Adipocyte (in vitro differentiated cells): ENCODE data around the gene BTBD9.

Experiments
- DNase-seq: peaks from one replicate; pipeline ENCODE4 v3.0.0-alpha.2; 2015; ENCODE audit warnings: low read depth
- H3K27me3 ChIP-seq: replicated peaks from 2 replicates; pipeline ENCODE4 v1.7.0; 2013; ENCODE audit warnings: mild to moderate bottlenecking, low read length, moderate library complexity; ENCODE audit not compliant: control insufficient read depth, insufficient read depth
- H3K36me3 ChIP-seq: 2 replicates; pipeline ENCODE4 v1.7.0; 2013; ENCODE audit warnings: low read length, mild to moderate bottlenecking, moderate library complexity; ENCODE audit not compliant: control insufficient read depth, insufficient read depth, severe bottlenecking
- H3K4me1 ChIP-seq: 2 replicates; pipeline ENCODE4 v1.7.0; 2013; ENCODE audit warnings: mild to moderate bottlenecking, low read length, moderate library complexity; ENCODE audit not compliant: control insufficient read depth, insufficient read depth
- H3K4me3 ChIP-seq: 2 replicates; pipeline ENCODE4 v1.7.0; 2013; ENCODE audit warnings: mild to moderate bottlenecking, low read length, moderate library complexity
- H3K9ac ChIP-seq: 2 replicates; pipeline ENCODE4 v1.7.0; 2013; ENCODE audit warnings: mild to moderate bottlenecking, low read length, moderate library complexity
- H3K9me3 ChIP-seq: 2 replicates; pipeline ENCODE4 v1.7.0; 2013; ENCODE audit warnings: mild to moderate bottlenecking, low read length, moderate library complexity; ENCODE audit not compliant: control insufficient read depth

Gene BTBD9

DNA sequence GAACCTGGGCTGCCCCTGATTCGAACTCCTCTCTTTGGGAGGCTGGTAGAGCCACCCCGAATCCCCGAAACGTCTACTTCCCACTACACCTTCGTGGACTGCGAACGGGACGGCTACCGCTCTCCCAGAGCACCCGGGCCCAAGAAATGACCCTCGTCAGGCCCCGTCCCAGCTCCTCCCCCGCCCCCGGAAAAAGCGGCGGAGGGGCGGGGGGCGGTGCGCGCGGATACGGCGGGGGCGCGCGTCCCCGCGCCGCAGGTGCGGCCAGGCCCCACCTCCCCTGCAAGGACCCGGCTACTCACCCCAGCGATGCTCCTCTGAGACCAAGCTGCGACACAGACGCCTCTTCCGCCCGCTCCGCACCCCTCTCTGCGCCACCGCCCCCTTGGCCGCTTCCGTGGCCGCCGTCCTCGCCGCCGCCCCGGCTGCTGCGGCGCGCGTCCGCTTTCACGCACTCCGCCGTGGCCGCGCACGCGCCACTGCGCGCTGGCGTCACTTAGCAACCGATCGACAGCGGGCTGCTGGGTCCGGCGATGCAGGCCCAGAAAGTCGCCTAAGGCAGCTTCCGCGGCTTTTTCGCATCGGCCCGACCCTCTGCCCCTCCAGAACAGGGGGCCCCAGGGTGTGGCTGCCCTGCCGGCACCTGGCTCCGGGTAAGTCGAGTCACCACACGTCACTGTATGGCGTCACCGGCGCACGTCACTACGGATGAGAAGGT lies at the start of gene BTBD9:
Gene BTBD9, minus strand, starts transcription at position 432 of the 718 bp plus-strand sequence.
- H3K9me3 ChIP-seq: no peaks in the 10 kb centered on the region
- H3K27me3 ChIP-seq: no peaks in the 10 kb centered on the region
- H3K9ac ChIP-seq: peak within 1 kb of the TSS; percentile 94

DNA sequence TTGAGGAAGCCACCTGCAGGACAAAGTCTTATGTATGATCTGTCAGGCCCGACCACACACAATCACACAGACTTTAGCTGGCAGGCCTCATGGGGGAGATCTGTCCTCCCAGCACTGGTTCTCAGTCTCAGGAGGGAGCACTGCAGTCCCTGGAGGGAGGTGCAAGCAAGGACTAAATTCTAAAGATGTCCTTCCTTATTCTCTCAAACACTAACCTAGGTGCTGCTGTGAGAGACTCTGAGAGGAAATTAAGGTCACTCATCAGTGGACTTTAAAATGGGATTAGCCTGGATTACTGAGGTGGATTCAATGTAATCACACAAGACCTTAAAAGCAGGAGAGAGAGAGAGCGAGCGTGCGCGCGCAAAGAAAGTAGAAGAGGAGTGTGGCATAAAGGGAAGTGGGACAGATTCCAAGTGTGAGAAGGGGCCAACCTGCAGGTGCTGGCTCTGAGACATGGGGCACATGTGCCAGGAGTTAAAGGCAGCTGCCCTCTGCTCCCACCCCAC lies 48.9 kb upstream of the BTBD9 start:
- Histone ChIP-seq H3K36me3 (peaks cover 12% of the 10 kb centered on the region), H3K9me3 (no peaks in the 10 kb centered on the region), H3K4me3 (no peak overlapping the region), H3K9ac (no peak overlapping the region), H3K4me1 (peaks cover 17% of the 10 kb centered on the region), H3K27me3 (no peaks in the 10 kb centered on the region)
- no peak for DNase-seq

More for the DNA sequence above, at the start of gene BTBD9:
- H3K4me3 ChIP-seq: peak within 1 kb of the TSS; percentile 93
- DNase-seq: peak; percentile 93
- H3K36me3 ChIP-seq: no peaks in the 10 kb centered on the region
- H3K4me1 ChIP-seq: peaks cover 9% of the 10 kb centered on the region

DNA sequence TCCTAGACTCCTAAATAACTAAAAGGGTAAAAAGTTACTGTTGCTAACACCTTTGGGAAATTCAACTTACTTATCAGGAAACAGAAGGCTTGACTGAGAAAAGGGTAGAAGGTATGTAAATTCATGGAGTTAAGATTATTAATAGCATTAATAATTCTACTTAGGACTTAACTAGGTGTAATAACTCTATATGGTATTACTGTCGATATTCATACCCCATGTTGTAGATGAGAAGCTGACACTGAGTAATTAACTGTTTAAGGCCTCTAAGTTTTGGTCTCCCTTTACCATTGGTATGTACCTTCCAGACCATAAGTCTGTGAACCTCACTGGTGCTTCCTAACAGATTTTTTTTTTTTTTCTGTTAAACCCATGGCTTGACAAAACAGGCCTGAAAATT lies 47.8 kb upstream of the BTBD9 start:
- H3K27me3 ChIP-seq: no peaks in the 10 kb centered on the region
- H3K4me3 ChIP-seq: no peak overlapping the region
- H3K9ac ChIP-seq: no peak overlapping the region
- no peaks in the 10 kb centered on the region for H3K9me3 ChIP-seq
- peaks cover 21% of the 10 kb centered on the region for H3K36me3 ChIP-seq
- no peak for DNase-seq
- peaks cover 17% of the 10 kb centered on the region for H3K4me1 ChIP-seq

DNA sequence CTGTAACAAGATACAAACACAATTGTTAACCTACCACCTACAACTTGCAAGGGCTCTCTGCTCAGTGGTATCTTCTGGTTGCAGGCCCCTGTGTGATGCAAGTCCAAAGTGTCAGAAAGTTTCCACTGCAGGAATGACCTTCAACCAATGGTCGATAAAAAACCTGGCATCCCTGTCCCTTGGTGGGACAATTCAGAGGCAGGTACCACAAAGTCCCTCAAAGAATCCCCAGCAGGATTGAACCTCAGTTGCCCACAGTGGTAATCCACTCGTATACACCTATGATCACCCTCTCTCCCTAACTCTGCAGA lies 47.3 kb upstream of the BTBD9 start:
- Histone ChIP-seq H3K4me1 (peaks cover 17% of the 10 kb centered on the region), H3K9ac (no peak overlapping the region), H3K9me3 (no peaks in the 10 kb centered on the region), H3K36me3 (peaks cover 26% of the 10 kb centered on the region), H3K4me3 (no peak overlapping the region), H3K27me3 (no peaks in the 10 kb centered on the region)
- no peak for DNase-seq

DNA sequence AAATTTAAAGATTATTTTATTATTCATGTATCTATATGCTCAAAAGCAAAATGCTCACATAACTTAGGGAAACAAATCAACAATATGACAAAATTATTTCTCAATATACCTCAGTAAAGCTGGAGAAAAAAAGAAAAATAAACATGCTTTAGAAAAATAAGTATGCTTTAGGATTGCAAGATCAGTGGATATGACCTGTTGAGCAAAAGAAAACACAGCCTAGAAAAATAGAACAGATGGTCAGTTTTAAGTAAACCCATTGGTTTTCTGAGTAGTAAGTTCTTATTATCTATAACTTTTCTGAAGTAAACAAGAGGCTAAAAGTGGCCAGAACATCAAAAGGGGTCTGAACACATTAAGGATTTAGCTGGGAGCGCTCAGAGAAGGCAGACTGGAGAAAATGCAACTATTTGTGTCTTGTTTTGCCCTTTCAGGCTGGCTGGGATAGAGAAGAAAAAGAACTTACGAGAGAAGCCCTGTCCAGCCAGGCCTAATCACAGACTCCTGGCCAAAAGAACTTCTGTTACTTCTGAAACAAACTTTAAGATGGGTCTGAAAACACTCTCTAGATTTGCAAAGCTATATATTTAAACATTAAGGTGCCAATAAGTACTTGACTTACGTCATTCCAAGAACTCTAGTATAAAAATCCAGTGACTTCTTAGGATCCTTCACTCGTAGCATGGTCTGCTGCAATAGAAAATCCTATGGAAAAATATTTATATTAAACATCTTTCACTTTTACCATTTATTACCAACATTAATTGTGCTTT lies 46.7 kb upstream of the BTBD9 start:
- peaks cover 32% of the 10 kb centered on the region for H3K36me3 ChIP-seq

DNA sequence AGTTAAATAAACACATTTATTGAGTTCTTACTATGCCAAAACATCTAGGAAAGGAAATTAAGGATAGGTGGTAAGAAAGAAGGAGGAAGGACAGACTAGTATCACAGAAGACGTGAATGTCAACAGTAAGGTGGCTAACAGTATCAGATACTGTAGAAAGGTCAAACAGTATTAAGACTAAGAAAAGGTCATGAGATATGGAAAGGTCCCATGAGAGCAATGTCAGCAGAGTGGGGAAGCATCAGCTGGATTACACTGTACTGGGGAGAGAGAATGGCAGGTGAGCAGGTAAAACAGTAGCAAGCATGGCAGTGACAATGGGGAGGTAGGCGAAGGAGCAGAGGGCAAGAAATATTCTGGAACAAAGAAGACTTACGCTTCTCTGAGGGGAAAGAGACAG lies 45.2 kb upstream of the BTBD9 start:
- Histone ChIP-seq H3K4me1 (peaks cover 17% of the 10 kb centered on the region), H3K4me3 (no peak overlapping the region), H3K9me3 (no peaks in the 10 kb centered on the region), H3K27me3 (no peaks in the 10 kb centered on the region), H3K36me3 (peaks cover 41% of the 10 kb centered on the region), H3K9ac (no peak overlapping the region)
- DNase-seq: no peak

More for the DNA sequence above, 46.7 kb upstream of the BTBD9 start:
- Histone ChIP-seq H3K9me3 (no peaks in the 10 kb centered on the region), H3K9ac (no peak overlapping the region), H3K4me3 (no peak overlapping the region), H3K27me3 (no peaks in the 10 kb centered on the region), H3K4me1 (peaks cover 17% of the 10 kb centered on the region)
- DNase-seq: peak; percentile 70

DNA sequence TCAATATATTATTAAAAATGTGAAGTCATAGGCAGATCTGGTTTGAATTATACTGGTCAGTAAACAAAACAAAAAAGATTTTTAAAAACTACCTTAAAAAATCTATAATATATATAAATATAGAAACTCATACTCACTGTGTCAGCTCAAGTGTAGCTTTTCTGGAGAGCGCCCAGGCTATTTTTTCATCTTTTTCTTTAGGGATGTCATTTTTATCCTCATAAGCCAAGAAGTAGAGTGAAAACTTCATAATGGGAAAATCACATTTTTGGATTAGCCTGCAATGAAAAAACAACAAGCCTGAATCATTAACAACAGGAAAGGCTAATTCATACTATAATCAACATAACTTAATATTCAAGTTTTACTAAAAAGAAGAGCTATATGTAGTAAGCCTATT lies 44.5 kb upstream of the BTBD9 start:
- Histone ChIP-seq H3K4me1 (peaks cover 17% of the 10 kb centered on the region), H3K27me3 (no peaks in the 10 kb centered on the region), H3K9me3 (no peaks in the 10 kb centered on the region), H3K4me3 (no peak overlapping the region), H3K9ac (no peak overlapping the region), H3K36me3 (peaks cover 47% of the 10 kb centered on the region)
- DNase-seq: no peak

DNA sequence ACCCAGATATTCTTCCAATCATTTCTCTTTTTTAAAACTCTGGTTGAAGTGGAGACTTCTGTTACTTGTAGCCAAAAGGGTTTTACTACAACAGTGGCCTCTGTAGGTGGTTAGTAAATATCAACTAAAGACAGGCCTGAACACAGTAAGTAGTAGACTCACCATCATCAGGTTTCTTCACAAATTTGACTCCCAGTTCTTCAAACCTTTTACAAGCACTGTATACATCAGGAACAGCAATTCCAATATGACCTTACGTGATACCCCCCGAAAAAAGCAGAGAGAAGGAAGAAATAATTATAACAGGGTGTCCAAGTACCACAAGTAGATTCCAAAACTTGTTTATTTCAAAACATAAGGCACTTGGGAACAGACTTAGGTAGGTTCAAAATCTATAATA lies 42.1 kb upstream of the BTBD9 start:
- Histone ChIP-seq H3K9me3 (no peaks in the 10 kb centered on the region), H3K27me3 (no peaks in the 10 kb centered on the region), H3K9ac (no peak overlapping the region), H3K4me3 (no peak overlapping the region), H3K4me1 (peaks cover 10% of the 10 kb centered on the region), H3K36me3 (peaks cover 68% of the 10 kb centered on the region)
- DNase-seq: no peak

DNA sequence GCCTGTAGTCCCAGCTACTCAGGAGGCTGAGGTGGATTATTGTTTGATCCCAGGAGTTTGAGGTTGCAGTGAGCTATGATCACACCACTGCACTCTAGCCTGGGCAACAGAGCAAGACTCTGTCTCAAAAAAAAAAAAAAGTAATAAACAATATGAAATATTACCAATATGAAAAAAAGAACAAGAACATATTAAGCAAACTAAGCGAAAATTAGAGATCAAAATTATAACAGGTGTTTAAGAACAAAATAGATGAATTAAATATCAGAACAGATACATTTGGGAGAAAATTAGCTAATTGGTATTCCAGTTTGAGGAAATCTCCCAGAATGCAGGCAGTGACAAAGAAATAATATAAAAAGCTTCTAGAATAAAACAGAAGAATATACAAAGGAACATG lies 39.9 kb upstream of the BTBD9 start:
- Histone ChIP-seq H3K4me1 (no peaks in the 10 kb centered on the region), H3K4me3 (no peak overlapping the region), H3K9me3 (no peaks in the 10 kb centered on the region), H3K27me3 (no peaks in the 10 kb centered on the region), H3K9ac (no peak overlapping the region), H3K36me3 (peaks cover 86% of the 10 kb centered on the region)
- DNase-seq: no peak

DNA sequence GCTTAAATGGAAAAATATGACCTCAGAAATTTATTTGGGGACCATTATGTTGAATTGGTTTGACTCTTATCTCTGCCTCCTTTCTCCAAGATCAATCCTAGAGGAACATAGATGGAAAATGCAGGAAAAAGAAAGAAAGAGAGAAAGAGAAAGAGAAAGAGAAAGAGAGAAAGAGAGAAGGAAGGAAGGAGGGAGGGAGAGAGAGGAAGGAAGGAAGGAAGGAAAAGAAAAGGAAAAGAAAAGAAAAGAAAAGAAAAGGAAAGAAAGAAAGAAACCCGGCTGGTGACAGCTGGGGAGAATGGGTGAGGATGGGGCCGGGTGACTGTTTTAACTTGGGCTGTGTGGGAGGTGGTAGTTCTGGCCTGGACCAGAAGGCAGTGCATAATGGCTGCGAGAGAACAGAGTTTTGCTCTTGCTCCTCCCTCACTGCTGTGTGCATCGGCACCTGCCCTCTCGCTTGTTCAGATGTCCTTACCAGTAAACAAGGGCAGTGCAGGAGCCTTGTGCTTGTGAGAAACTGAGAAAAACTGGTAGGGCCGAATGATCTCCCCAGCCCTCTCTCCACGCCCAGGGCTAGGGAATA lies 38.5 kb upstream of the BTBD9 start:
- DNase-seq: no peak
- Histone ChIP-seq H3K36me3 (peaks cover 78% of the 10 kb centered on the region), H3K9ac (no peak overlapping the region), H3K27me3 (no peaks in the 10 kb centered on the region), H3K9me3 (no peaks in the 10 kb centered on the region), H3K4me3 (no peak overlapping the region), H3K4me1 (no peaks in the 10 kb centered on the region)

DNA sequence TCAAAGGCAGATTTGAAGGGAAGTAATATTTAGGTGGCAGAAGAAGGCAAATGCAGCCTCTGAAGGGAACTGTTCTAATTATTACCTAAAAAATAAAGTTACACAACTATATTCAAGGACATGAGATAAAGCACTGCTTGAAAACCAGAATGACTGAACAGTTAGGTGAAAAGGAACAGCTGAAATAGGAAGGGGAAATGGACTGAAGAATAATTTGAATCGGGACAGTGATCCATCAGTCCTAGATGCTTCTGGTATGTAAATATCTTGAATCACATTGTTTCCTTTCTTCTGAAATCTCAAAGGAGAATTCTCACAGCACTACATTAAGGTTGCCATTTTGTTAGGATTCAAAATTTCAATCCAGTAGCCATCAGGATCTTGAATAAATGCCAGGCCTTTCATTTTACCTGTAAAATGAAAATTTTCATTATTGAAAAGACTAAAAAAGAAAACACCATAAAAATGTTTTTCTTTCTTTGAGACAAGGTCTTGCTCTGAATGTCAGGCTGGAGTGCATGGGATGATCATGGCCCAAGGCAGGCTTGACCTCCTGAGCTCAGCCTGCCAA lies 37.3 kb upstream of the BTBD9 start:
- no peaks in the 10 kb centered on the region for H3K9me3 ChIP-seq
- peaks cover 66% of the 10 kb centered on the region for H3K36me3 ChIP-seq
- H3K4me3 ChIP-seq: no peak overlapping the region
- no peak for DNase-seq
- H3K27me3 ChIP-seq: no peaks in the 10 kb centered on the region
- H3K9ac ChIP-seq: no peak overlapping the region
- H3K4me1 ChIP-seq: no peaks in the 10 kb centered on the region
